Hematopoietic multipotent progenitor cell (in vitro differentiated cells): Measurements from ENCODE around the gene UGT1A5. TPM values are rescaled to one million over a fixed set of nuclear protein-coding genes. Genes with fewer than 3 reads are reported as not detected.
"Not testable (repeated sequence)": the region's sequence is repeated elsewhere in the genome, so short reads cannot be mapped to it uniquely, and the experiment has no call there.

Experiments used
- DNase-seq, 3 donors: peaks; one replicate each; pipeline ENCODE4 v3.0.0-alpha.2; 2011 to 2015; ENCODE audit warnings: low read depth in 2 of 3, low spot score in 2 of 3
- total RNA-seq: library from RNA; depleted of rRNA; stranded (reverse); fragments of >200 nt; gene quantifications from one replicate; pipeline ENCODE4 v1.2.3, GENCODE V29; 2012

UGT1A5 gene
- total RNA-seq, 1 donor, result not detected

DNA sequence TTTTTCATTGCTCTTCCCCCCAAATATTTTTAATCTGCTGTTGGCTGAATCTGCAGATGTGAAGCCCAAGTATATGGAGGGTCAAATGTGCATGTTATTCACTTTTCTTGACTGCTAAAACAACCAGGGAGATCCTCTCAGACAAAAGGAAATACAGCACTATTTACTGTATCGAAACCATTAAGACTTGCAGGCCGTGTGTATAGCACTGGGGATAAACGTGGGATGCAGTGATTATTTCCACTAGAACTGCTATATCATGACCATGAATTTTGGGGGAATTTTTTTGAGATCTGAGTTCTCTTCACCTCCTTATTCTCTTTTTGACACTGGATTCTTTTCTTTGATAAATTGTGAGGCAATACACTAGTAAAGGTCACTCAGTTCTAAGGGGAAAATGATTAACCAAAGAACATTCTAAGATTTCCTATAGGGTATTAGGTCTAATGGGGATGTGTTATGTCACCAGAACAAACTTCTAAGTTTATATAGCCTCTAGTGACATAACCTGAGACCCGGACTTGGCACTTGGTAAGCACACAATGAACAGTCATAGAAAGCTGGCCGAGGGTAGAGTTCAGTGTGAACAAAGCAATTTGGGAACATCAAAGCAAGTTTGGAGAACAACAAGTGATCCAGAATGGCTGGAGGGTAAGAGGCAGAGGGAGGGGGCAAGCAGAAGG is 32.5 kb downstream of the UGT1A5 start:
- no peak for DNase-seq

DNA sequence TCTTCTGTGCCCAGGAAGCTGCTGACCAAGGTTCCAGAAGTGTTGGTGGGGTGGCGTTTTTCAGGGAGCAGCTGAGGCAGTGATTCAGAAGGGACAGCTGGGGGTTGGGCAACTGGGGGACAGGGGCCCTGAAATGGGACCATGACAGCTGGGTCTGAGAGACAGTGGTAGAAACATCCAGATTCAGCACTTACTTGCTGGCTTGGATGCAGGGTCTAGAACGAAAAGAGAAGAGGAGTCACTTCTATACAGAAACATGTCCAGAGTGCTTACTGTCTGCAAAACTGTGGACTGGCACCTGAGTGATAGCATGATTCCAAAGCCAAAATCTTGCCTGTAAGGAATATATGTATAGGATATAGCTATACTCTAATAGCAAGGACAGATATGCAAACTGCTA is 33.1 kb downstream of the UGT1A5 start:
- not testable (repeated sequence) for DNase-seq

DNA sequence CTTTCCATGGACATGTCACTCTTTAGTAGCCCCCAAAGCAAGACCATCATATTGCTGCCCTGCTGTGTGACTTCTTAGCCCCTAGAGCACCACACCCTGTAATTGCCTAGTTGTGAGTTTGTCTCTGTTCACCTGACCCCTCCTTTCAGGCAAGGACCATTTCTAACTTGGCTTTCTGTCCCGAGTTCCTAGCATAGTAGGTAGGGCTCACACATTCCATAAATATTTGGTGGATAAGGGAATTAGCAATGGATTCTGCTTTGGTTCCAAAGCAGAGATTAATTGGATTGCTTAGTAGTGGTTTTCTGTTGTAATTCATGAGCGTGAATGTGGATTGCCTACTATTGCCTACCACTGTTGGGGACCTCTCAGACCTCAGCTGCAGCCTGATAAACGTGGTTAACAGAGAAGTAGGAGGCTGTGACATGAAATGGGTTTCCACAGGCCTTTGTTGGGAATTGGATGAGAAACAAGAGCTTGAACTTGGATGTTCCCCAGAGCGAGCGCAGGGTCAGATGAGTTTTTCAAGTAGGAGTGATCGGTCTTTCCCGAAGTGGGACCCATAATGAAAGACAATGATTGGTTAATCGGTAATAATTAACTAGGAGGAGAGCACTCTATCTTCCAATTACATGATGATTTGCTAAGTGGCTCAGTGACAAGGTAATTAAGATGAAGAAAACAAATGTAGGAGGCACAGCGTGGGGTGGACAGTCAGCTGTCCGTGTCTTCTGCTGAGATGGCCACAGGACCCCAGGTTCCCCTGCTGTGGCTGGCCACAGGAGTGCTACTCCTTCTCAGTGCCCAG is 34.0 kb downstream of the UGT1A5 start:
- no peak for DNase-seq

DNA sequence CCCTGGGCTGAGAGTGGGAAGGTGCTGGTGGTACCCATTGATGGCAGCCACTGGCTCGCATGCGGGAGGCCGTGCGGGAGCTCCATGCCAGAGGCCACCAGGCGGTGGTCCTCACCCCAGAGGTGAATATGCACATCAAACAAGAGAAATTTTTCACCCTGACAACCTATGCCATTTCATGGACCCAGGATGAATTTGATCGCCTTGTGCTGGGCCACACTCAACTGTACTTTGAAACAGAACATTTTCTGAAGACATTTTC is 34.5 kb downstream of the UGT1A5 start:
- no peak for DNase-seq

DNA sequence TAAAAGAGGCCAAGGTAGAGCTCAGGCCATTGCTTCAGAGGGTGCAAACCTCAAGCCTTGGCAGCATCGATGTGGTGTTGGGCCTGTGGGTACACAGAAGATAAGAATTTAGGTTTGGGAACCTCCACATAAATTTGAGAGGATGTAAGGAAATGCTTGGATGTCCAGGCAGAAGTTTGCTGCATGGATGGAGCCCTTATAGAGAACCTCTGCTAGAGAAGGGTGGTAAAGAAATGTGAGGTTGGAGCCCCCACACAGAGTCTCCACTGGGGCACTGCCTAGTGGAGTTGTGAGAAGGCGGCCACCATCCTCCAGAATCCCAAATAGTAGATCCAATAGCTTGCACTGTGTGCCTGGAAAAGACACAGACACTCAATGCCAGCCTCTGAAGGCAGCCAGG is 38.0 kb downstream of the UGT1A5 start:
- DNase-seq, result not testable (repeated sequence)

DNA sequence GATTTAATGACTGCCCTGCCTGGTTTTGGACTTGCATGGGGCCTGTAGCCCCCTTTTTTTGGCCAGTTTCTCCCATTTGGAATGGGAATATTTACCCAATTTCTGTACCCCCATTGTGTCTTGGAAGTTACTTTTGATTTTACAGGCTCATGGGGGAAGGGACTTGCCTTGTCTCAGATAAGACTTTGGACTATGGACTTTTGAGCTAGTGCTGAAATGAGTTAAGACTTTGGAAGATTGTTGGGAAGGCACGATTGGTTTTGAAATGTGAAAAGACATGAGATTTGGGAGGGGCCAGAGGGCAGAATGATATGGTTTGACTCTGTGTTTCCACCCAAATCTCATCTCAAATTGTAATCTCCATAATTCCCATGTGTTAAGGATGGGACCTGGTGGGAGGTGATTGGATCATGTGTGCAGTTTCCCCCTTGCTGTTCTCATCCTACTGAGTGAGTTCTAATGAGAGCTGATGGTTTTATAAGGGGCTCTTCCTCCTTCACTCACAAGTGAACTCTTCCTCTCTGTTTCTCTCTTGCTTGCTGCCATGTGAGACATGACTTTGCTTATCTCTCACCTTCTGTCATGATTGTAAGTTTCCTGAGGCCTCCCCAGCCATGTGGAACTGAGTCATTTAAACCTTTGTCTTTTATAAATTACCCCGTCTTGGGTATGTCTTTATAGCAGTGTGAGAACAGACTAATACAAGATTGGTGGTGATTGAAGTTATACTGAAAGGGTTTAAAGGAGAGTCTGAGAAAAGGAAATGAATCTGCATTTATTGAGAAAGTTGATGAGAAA is 38.7 kb downstream of the UGT1A5 start:
- DNase-seq, result not testable (repeated sequence)

DNA sequence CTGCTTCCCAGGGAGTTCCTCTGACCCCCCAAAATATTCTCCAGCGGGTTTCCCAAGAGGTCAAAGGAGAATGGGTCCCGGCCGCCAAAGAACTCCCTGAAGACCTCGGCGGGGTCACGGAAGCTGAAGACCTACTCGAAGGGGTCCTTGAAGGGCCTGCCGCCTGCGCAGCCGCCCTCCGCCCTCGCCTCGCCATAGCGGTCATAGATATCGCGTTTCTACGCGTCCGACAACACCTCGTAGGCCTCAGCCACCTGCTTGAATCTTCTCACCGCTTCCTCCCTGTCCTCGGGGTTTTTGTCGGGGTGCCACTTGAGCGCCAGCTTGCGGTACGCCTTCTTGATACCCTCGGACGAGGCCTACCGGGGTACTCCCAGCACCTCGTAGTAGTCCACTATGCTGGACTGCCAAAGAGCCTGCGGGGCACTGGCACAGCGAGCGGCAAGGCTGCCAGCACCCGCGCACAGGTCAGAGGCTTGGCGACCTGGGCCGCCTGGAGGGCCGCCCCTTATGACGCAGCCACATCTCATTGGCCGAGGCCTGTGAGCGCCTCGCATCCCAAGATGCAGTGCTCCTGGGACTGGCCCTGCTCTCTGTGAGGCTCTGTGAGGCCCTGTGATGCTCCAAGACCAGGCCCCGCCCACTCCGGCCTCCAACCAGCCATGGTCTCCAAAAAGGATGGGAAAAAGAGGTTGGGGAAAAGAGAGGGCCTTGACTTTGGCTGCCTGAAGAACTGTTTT is 42.3 kb downstream of the UGT1A5 start:
- DNase-seq, result no peak

DNA sequence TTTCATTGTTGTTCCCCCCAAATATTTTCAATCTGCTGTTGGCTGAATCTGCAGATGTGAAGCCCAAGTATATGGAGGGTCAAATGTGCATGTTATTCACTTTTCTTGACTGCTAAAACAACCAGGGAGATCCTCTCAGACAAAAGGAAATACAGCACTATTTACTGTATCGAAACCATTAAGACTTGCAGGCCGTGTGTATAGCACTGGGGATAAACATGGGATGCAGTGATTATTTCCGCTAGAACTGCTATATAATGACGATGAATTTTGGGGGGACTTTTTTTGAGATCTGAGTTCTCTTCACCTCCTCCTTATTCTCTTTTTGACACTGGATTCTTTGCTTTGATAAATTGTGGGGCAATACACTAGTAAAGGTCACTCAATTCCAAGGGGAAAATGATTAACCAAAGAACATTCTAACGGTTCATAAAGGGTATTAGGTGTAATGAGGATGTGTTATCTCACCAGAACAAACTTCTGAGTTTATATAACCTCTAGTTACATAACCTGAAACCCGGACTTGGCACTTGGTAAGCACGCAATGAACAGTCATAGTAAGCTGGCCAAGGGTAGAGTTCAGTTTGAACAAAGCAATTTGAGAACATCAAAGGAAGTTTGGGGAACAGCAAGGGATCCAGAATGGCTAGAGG is 43.8 kb downstream of the UGT1A5 start:
- no peak for DNase-seq

DNA sequence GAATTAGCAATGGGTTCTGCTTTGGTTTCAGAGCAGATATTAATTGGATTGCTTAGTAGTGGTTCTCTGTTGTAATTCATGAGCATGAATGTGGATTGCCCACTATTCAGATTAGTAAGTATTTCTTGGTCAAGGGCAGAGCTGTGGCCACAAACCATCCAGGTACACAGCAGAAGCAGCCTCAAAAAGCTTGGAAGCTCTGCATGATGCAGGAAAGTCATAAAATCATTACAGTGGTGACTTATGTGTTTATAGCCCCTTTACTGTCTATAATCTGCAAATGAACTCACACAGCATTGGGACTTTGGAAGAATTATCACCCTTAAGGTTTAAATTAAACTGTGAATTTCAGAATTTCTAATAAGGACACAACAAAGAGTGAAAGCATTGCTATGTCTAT is 45.4 kb downstream of the UGT1A5 start:
- no peak for DNase-seq

DNA sequence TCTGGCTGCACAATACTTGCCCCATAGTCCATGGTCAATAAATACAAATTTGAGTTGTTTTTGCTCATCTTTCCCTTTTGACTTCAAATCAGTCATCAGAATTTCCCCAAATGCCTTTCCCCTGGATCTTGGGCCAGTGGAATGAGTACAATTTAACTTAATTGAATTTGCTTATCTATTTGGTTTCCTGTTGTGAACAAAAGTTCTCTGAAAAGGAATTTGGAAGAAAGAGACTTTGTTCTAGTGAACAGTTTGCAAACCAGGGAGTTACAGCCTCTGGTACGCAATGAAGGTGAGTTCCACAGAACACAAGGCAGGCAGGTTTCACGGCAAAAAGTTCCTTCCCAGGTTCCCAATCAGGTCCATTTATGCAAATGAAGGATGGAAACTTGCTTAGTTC is 46.1 kb downstream of the UGT1A5 start:
- DNase-seq, result no peak

DNA sequence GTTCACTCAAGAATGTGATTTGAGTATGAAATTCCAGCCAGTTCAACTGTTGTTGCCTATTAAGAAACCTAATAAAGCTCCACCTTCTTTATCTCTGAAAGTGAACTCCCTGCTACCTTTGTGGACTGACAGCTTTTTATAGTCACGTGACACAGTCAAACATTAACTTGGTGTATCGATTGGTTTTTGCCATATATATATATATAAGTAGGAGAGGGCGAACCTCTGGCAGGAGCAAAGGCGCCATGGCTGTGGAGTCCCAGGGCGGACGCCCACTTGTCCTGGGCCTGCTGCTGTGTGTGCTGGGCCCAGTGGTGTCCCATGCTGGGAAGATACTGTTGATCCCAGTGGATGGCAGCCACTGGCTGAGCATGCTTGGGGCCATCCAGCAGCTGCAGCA is 47.3 kb downstream of the UGT1A5 start, which contains the start of gene UGT1A1:
UGT1A1 (plus strand) TSS at position 228 of the 400 bp plus-strand sequence; CDS start at position 246, 18 bp downstream.
- no peak for DNase-seq

DNA sequence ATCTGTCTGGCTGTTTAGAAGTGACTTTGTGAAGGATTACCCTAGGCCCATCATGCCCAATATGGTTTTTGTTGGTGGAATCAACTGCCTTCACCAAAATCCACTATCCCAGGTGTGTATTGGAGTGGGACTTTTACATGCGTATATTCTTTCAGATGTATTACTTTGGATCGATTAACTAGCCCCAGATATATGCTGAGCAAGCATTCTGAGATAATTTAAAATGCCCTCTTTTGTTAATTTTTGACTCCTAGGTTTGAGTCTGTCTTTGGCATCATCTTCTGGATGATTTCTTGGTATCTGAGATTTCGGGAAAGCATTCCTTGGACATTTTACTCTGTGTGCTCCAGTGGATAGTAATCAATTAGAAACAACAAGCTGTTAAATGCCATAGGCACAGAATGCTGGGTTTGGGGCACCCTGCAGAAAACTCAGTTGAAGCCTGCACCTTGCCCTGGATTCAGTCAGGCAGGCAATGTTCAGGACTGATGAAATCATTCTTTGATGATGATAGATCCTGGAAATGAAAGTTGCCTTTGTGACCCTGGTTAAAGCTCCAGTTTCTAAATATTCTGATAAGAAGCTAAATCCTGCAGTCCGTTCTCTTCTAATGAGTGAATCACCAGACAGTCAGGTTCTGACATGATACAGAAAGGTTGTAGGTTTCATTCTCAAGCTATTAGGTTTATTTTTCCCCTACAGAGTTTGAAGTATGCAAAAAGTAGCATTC is 48.5 kb downstream of the UGT1A5 start:
- no peak for DNase-seq

DNA sequence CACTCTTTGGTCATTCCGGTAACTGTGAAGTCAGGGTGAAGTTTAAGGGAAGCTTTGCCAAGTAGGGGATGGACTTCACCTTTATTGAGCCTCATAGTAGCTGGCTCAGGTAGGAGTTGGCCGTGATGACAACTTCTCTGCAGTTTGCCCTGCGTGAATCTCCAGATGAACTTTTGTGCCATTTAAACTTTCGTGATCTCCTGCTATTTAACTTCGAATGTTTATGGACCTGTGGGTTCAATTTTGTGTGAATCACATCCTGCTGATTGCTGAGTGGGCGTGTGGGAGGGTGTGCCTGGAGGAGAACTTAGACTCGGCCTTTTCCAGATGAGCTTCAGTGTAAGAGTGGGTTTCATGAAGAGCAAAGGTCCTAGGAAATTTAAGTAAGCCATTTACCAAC is 51.6 kb downstream of the UGT1A5 start:
- DNase-seq, result no peak

DNA sequence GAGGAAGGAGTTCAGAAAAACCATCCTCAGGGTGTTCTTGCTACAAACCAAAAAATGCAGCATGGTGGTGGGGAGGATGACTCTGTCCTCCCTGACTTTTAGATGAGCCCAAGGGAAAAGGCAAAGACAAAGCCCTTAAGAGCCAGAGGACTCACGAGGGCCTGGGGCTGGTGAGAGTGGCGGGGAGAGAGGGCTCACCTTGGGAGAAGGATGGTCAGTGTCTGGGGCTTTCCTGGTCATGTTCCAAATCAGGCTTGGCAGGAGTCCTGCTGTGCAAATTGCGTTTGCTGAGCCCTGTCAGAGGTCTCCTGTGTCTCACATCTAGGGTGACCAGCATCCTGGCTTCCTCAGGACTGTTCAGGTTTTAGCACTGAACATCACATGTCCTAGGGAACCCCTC is 52.1 kb downstream of the UGT1A5 start:
- no peak for DNase-seq

DNA sequence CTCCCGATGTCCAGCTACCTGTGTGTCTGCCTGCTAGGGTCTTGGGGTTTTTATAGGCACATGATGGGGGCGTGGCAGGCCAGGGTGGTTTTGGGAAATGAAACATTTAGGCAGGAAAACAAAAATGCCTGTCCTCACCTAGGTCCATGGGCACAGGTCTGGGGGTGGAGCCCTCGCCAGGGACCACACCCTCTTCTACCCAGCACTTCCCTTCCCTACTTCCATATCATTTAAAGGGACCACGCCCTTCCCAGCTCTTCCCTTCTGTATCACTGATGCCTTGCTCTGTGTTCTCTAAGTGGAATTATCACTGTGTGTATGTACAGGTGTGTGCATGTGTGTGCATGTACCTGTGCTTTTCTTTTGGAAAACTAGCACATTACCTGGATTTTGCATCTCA is 53.7 kb downstream of the UGT1A5 start:
- DNase-seq, result no peak

DNA sequence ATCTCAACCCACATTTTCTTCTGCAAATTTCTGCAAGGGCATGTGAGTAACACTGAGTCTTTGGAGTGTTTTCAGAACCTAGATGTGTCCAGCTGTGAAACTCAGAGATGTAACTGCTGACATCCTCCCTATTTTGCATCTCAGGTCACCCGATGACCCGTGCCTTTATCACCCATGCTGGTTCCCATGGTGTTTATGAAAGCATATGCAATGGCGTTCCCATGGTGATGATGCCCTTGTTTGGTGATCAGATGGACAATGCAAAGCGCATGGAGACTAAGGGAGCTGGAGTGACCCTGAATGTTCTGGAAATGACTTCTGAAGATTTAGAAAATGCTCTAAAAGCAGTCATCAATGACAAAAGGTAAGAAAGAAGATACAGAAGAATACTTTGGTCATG is 55.4 kb downstream of the UGT1A5 start:
- no peak for DNase-seq

DNA sequence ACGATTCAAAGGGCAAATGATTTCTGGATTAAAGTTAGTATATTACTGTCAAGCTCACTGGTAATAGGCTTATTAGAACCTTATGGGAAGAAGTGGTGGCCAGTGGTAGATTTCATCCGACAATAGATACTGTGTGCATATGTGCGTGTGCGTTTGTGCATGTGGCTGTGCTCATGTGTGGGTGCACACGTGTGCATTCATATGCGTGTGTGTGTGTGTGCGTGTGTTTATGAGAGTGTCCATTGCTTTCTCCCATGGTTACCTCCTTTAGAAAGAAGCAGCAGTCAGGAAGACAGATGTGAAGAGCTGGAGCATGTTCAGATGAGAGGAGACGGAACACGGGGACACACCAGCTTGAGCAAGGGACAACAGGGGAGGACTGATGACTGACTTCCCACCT is 56.6 kb downstream of the UGT1A5 start:
- no peak for DNase-seq

DNA sequence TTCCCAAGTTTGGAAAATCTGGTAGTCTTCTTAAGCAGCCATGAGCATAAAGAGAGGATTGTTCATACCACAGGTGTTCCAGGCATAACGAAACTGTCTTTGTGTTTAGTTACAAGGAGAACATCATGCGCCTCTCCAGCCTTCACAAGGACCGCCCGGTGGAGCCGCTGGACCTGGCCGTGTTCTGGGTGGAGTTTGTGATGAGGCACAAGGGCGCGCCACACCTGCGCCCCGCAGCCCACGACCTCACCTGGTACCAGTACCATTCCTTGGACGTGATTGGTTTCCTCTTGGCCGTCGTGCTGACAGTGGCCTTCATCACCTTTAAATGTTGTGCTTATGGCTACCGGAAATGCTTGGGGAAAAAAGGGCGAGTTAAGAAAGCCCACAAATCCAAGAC is 59.4 kb downstream of the UGT1A5 start:
- DNase-seq, result no peak

DNA sequence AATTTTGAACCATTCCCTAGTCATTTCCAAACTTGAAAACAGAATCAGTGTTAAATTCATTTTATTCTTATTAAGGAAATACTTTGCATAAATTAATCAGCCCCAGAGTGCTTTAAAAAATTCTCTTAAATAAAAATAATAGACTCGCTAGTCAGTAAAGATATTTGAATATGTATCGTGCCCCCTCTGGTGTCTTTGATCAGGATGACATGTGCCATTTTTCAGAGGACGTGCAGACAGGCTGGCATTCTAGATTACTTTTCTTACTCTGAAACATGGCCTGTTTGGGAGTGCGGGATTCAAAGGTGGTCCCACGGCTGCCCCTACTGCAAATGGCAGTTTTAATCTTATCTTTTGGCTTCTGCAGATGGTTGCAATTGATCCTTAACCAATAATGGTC is 59.9 kb downstream of the UGT1A5 start:
- no peak for DNase-seq

DNA sequence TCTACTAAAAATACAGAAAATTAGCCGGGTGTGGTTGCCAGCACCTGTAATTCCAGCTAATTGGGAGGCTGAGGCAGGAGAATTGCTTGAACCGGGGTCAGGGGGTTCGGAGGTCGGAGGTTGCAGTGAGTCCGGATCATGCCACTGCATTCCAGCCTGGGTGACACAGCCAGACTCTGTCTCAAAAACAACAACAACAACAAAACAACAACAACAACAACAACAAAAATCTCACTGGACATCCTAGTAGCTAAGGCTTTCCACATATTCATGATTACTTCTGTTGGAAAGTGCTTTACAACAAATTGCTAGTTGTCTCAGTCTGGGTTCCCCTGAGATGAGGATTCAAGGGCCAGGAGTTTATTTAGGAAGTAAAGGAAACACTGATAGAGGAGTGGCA is 61.1 kb downstream of the UGT1A5 start:
- DNase-seq, result no peak
